SU-DHL-6 (cell line): Measurements from ENCODE around the gene ABCF2.

Experiments used
- CTCF ChIP-seq: fragments of 200-600 bp; sonication (generic); IDR thresholded peaks from one replicate; pipeline ENCODE4 v1.5.1; 2017; ENCODE audit warnings: antibody characterized with exemption, mild to moderate bottlenecking, low read length, moderate library complexity; ENCODE audit not compliant: insufficient read depth, poor library complexity, severe bottlenecking
- EZH2phosphoT487 ChIP-seq: fragments of 200-600 bp; sonication (generic), shearing (Covaris generic); conservative IDR thresholded peaks from 2 replicates; pipeline ENCODE4 v1.6.1; 2018; ENCODE audit warnings: mild to moderate bottlenecking, antibody characterized with exemption, low read length, moderate library complexity, mixed read lengths

- TF ChIP-seq CTCF (no peak), EZH2phosphoT487 (no peak)
Observed at GRCh38 chr7:151209588-151209987, 17.4 kb downstream of the ABCF2 start.
